Spleen (tissue), 7 donors: ENCODE measurements around the gene SLC25A6.

Experiments
- CTCF ChIP-seq, 11 experiments: fragments of 200-600 bp in 7 of 11; fragments of 450-650 bp in 4 of 11; sonication (generic) in 4 of 11; IDR thresholded peaks in 8 of 11; conservative IDR thresholded peaks in 3 of 11; 1 replicate in 7 of 11; 2 replicates in 4 of 11; pipeline versions ENCODE4 v1.4.0 to v1.8.0; 2016 to 2021; ENCODE audit warnings: antibody characterized with exemption in 11 of 11, inconsistent platforms in 4 of 11, mild to moderate bottlenecking in 1 of 11
- POLR2A ChIP-seq, 3 donors: fragments of 450-650 bp; IDR thresholded peaks; one replicate each; pipeline ENCODE4 v1.5.1; 2017; ENCODE audit warnings: antibody characterized with exemption in 3 of 3, mild to moderate bottlenecking in 1 of 3
- POLR2AphosphoS5 ChIP-seq, 3 donors: sonication (generic); formaldehyde crosslinking; IDR thresholded peaks; one replicate each; pipeline ENCODE4 v1.5.1; 2017; ENCODE audit warnings: antibody characterized with exemption in 3 of 3
- donor health status: DM: no; HTN: no; CAD: no; lungs with moderate emphysema.
- donor health status: DM: no; HTN: no; CAD: no.
- donor health status: DM: no; HTN: no; CAD: no.

GRCh38 chrX:1427756-1428155 is 35.8 kb upstream of the SLC25A6 start:
- TF ChIP-seq CTCF (IDR thresholded peaks at IDR 0.05 in 8 of 11, conservative IDR thresholded peaks at IDR 0.05 in 3 of 11) = no peak
- TF ChIP-seq POLR2A (IDR thresholded peaks at IDR 0.05) = no peak
- TF ChIP-seq POLR2AphosphoS5 (IDR thresholded peaks at IDR 0.05) = peak in 1 of 3 donors; percentile 41
